ENCODE results near the gene TGFB3.

GRCh38 chr14:75985618-75986438 is 4.0 kb upstream of the TGFB3 start, which contains the start of gene IFT43:
- TF ChIP-seq L3MBTL2 (IDR thresholded peaks at IDR 0.05) (no peak), CTCF (IDR thresholded peaks at IDR 0.05 in 2 of 3, conservative IDR thresholded peaks at IDR 0.05 in 1 of 3; ENCODE audit: insufficient read depth in 2 of 3, low read depth in 1 of 3, low read length in 3 of 3) (no peak), ZNF408 (CRISPR knock-in tag; IDR thresholded peaks at IDR 0.05; ENCODE audit: low read depth) (no peak)

Data from K562 (cell line).